Measurements from ENCODE around the gene GSE1. TPM values are rescaled to one million over a fixed set of nuclear protein-coding genes. Genes with fewer than 3 reads are reported as not detected.

GSE1 gene
- total RNA-seq, 4 donors from 2014 or later = 57.1 to 208 (median 90.5) TPM

DNA sequence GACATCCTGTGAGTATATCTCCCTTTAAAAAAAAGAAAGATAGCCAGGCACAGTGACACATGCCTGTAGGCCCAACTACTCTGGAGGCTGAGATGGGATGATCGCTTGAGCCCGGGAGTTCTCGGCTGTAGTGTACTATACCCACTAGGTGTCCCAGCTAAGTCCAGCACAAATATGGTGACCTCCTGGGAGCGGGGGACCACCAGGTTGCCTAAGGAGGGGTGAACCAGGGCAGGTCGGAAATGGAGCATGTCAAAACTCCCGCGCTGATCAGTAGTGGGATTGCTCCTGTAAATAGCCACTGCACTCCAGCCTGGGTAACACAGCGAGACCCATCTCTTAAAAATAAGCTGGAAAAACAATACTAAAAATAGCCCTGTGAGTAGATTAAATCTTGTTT lies 46.2 kb downstream of the GSE1 start:
- TF ChIP-seq CTCF (IDR thresholded peaks at IDR 0.05; ENCODE audit: low read depth) = no peak

DNA sequence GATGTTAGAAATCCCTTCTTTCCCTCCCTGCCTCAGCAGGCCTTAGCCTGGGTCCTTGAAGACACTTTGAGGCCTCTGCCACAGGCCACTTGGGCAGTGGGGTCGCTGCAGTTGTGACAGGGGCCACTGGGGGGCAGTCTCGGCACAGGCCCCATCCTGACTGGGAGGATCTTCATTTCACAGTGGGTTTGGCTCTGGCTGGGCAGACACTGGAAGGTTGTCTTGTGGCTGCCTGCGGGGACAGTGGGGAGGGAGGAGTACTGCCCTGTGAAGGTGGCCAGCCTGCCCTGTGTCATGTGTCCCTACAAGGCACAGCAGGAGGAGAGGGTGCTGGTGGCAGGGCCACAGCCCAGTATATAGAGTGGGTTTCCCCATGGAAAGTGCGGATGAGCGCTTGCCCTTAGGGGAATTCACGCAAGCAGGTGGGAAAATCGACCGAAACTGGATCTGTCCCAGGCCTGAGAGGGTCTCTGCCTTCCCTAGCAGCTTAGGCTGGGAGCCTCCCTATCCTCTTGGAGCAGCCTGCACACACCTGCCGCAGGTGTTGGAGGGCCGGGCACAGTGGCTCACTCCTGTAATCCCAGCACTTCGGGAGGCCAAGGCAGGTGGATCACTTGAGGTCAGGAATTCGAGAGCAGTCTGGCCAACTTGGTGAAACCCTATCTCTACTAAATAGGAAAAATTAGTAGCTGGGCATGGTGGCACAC lies 46.8 kb downstream of the GSE1 start:
- TF ChIP-seq CTCF (IDR thresholded peaks at IDR 0.05; ENCODE audit: low read depth) = no peak

GRCh38 chr16:85660843-85661739 lies 48.0 kb downstream of the GSE1 start:
- no peak for TF ChIP-seq CTCF (IDR thresholded peaks at IDR 0.05; ENCODE audit: low read depth)

GRCh38 chr16:85661740-85662481 lies 48.8 kb downstream of the GSE1 start:
- no peak for TF ChIP-seq CTCF (IDR thresholded peaks at IDR 0.05; ENCODE audit: low read depth)

- TF ChIP-seq CTCF (IDR thresholded peaks at IDR 0.05; ENCODE audit: low read depth) = no peak
Measured at GRCh38 chr16:85662482-85662812, 49.3 kb downstream of the GSE1 start.

DNA sequence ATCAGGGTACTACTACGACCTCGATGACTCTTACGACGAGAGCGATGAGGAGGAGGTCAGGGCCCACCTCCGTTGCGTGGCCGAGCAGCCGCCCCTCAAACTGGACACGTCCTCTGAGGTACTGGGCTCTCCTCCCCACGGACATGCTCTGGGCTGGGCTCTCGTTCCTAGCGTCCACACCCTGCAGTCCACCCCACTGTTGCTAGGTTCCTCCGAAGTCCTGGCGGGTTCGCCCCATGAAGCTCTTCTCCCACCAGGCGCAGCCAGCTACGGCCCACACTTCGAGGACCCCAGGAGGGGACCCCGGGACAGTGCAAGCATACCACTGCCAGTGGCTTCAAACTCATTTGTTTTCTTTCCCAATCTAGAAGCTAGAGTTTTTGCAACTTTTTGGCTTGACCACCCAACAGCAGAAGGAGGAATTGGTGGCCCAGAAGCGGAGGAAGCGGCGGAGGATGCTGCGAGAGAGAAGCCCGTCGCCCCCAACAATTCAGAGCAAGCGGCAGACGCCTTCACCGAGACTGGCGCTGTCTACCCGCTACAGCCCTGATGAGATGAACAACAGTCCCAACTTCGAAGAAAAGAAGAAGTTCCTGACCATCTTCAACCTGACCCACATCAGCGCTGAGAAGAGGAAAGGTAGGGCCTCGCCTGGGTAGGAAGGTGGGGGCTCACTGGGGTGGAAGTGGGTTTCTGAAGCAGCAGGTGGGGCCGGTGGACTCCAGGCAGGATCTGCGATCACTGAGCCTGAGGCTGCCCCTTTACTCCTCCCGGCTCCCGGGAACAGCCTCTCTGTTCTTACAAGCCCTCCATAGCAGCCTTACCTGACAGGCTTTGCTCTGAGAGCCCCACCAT lies 50.1 kb downstream of the GSE1 start:
- TF ChIP-seq CTCF (IDR thresholded peaks at IDR 0.05; ENCODE audit: low read depth) = no peak

Measured in subcutaneous adipose tissue (tissue), 4 donors.